Tibial nerve (tissue), 4 donors: ENCODE measurements around the gene COPS8. TPM values are rescaled to one million over a fixed set of nuclear protein-coding genes. Genes with fewer than 3 reads are reported as not detected.

ENCODE experiments used
- DNase-seq, 2 donors: peaks; one replicate each; pipeline ENCODE4 v3.0.0-alpha.2; 2019; ENCODE audit warnings: low spot score in 2 of 2
- H3K27ac ChIP-seq, 4 donors: fragments of 200-600 bp; sonication (generic) in 3 of 4; one replicate each; pipeline ENCODE4 v1.5.1; 2017 to 2019; ENCODE audit warnings: mild to moderate bottlenecking in 1 of 4
- H3K27me3 ChIP-seq, 2 donors: fragments of 200-600 bp; sonication (generic) in 1 of 2; one replicate each; pipeline versions ENCODE4 v1.5.1 to v1.6.0; 2017 to 2019
- H3K36me3 ChIP-seq, 3 donors: fragments of 200-600 bp; sonication (generic); one replicate each; pipeline ENCODE4 v1.5.1; 2018 to 2019
- H3K4me1 ChIP-seq, 4 donors: fragments of 200-600 bp; sonication (generic) in 3 of 4; one replicate each; pipeline ENCODE4 v1.5.1; 2017 to 2019
- H3K4me3 ChIP-seq, 4 donors: fragments of 200-600 bp; sonication (generic) in 3 of 4; one replicate each; pipeline ENCODE4 v1.5.1; 2017 to 2019; ENCODE audit warnings: mild to moderate bottlenecking in 1 of 4, moderate library complexity in 1 of 4
- H3K9me3 ChIP-seq, 4 donors: fragments of 200-600 bp; sonication (generic) in 3 of 4; one replicate each; pipeline ENCODE4 v1.5.1; 2017 to 2019
- CTCF ChIP-seq, 5 experiments: fragments of 200-600 bp in 3 of 5; fragments of 450-650 bp in 2 of 5; sonication (generic) in 3 of 5; IDR thresholded peaks; one replicate each; pipeline ENCODE4 v1.5.1; 2016 to 2019; ENCODE audit warnings: antibody characterized with exemption in 5 of 5, mild to moderate bottlenecking in 3 of 5, moderate library complexity in 2 of 5
- EP300 ChIP-seq, 2 donors: sonication (generic); formaldehyde crosslinking; IDR thresholded peaks; one replicate each; pipeline ENCODE4 v1.6.1; 2017; ENCODE audit warnings: antibody characterized with exemption in 2 of 2, mild to moderate bottlenecking in 1 of 2
- POLR2A ChIP-seq, 2 donors: fragments of 450-650 bp; IDR thresholded peaks; one replicate each; pipeline ENCODE4 v1.6.1; 2017; ENCODE audit warnings: antibody characterized with exemption in 2 of 2, mild to moderate bottlenecking in 2 of 2, moderate library complexity in 2 of 2
- WGBS, 2 donors: methylation state at CpG; one replicate each; pipeline ENCODE4 v1.1.5; 2018; 5-methylcytosine and 5-hydroxymethylcytosine counted together
- total RNA-seq, 4 donors: library from RNA; depleted of rRNA; stranded (reverse); fragments of >200 nt; gene quantifications; one replicate each; pipeline ENCODE4 v1.1.0, GENCODE V29; 2016

The COPS8 gene
- total RNA-seq, 4 donors from 2014 or later = 69.6 to 93.1 (median 80.2) TPM

GRCh38 chr2:237097911-237098702, 12.4 kb downstream of the COPS8 start:
- Histone ChIP-seq H3K27ac (peak overlapping the region in 1 of 4 donors; percentile 5), H3K4me3 (no peak overlapping the region), H3K9me3 (no peaks in the 10 kb centered on the region), H3K27me3 (no peaks in the 10 kb centered on the region), H3K4me1 (peaks cover 0 to 7% (median 0%) of the 10 kb centered on the region in 4 donors), H3K36me3 (peaks cover 0 to 98% (median 8%) of the 10 kb centered on the region in 3 donors)
- no peak for DNase-seq
- TF ChIP-seq EP300 (IDR thresholded peaks at IDR 0.05) (no peak), POLR2A (IDR thresholded peaks at IDR 0.05) (no peak), CTCF (IDR thresholded peaks at IDR 0.05) (no peak)
- WGBS, 2 donors = 83 to 88% methylated on average over 4 of the region's 4 CpGs

- no peak for DNase-seq
- no peaks in the 10 kb centered on the region for H3K9me3 ChIP-seq
- TF ChIP-seq CTCF (IDR thresholded peaks at IDR 0.05) (no peak), POLR2A (IDR thresholded peaks at IDR 0.05) (no peak), EP300 (IDR thresholded peaks at IDR 0.05) (no peak)
- H3K4me3 ChIP-seq = no peak overlapping the region
- H3K27me3 ChIP-seq = no peaks in the 10 kb centered on the region
- peaks cover 0 to 92% (median 8%) of the 10 kb centered on the region in 3 donors for H3K36me3 ChIP-seq
- 87 to 95% methylated on average over 3 of the region's 3 CpGs for WGBS, 2 donors
- no peaks in the 10 kb centered on the region for H3K4me1 ChIP-seq
- no peak overlapping the region for H3K27ac ChIP-seq
Observed at GRCh38 chr2:237099804-237100203, 14.1 kb downstream of the COPS8 start.

- 84 to 89% methylated on average over 6 of the region's 6 CpGs for WGBS, 2 donors
- H3K9me3 ChIP-seq = no peaks in the 10 kb centered on the region
- DNase-seq = no peak
- H3K36me3 ChIP-seq = peaks cover 0 to 76% (median 8%) of the 10 kb centered on the region in 3 donors
- no peak overlapping the region for H3K4me3 ChIP-seq
- no peak for TF ChIP-seq CTCF (IDR thresholded peaks at IDR 0.05)
- H3K4me1 ChIP-seq = no peaks in the 10 kb centered on the region
- H3K27me3 ChIP-seq = no peaks in the 10 kb centered on the region
- H3K27ac ChIP-seq = no peak overlapping the region
Observed at GRCh38 chr2:237101118-237101979, 15.7 kb downstream of the COPS8 start.

GRCh38 chr2:237102428-237102827, 16.7 kb downstream of the COPS8 start:
- DNase-seq = no peak
- Histone ChIP-seq H3K9me3 (no peaks in the 10 kb centered on the region), H3K27ac (no peak overlapping the region), H3K36me3 (peaks cover 0 to 66% (median 8%) of the 10 kb centered on the region in 3 donors), H3K4me3 (no peak overlapping the region), H3K4me1 (no peaks in the 10 kb centered on the region), H3K27me3 (no peaks in the 10 kb centered on the region)
- TF ChIP-seq POLR2A (IDR thresholded peaks at IDR 0.05) = no peak
- no peak for TF ChIP-seq EP300 (IDR thresholded peaks at IDR 0.05)
- TF ChIP-seq CTCF (IDR thresholded peaks at IDR 0.05) = no peak
- WGBS, 2 donors = 71 to 78% methylated on average over 3 of the region's 3 CpGs
